NCI-H2107 (cell line): ENCODE data around the gene KRT79.

Experiments
- DNase-seq: peaks from one replicate; lab custom pipeline; 2025; lab: John Stamatoyannopoulos, UW

Gene KRT79

GRCh38 chr12:52789637-52790426 lies 44.3 kb downstream of the KRT79 start:
- no peak for DNase-seq

- DNase-seq = no peak
Measured at GRCh38 chr12:52788876-52789636, 45.1 kb downstream of the KRT79 start.

GRCh38 chr12:52788192-52788875 lies 45.8 kb downstream of the KRT79 start:
- DNase-seq = no peak

- DNase-seq = no peak
Measured at GRCh38 chr12:52787324-52788191, 46.6 kb downstream of the KRT79 start.

- no peak for DNase-seq
Measured at GRCh38 chr12:52784909-52785308, 49.2 kb downstream of the KRT79 start.

GRCh38 chr12:52783563-52784316 lies 50.4 kb downstream of the KRT79 start:
- no peak for DNase-seq

- no peak for DNase-seq
Measured at GRCh38 chr12:52782502-52782901, 51.6 kb downstream of the KRT79 start.

GRCh38 chr12:52781399-52782082 lies 52.6 kb downstream of the KRT79 start:
- no peak for DNase-seq

- no peak for DNase-seq
Measured at GRCh38 chr12:52779914-52780313, 54.2 kb downstream of the KRT79 start.

- DNase-seq = no peak
Measured at GRCh38 chr12:52778833-52779232, 55.3 kb downstream of the KRT79 start.

GRCh38 chr12:52777566-52777965 lies 56.5 kb downstream of the KRT79 start:
- no peak for DNase-seq

GRCh38 chr12:52776913-52777395 lies 57.2 kb downstream of the KRT79 start, which contains the start of gene KRT76:
Gene KRT76, minus strand, starts transcription at chr12:52777345. Its CDS starts 54 bp downstream, at chr12:52777291.
- DNase-seq = no peak

- no peak for DNase-seq
Measured at GRCh38 chr12:52776435-52776834, 57.7 kb downstream of the KRT79 start.

- DNase-seq = no peak
Measured at GRCh38 chr12:52774629-52775250, 59.4 kb downstream of the KRT79 start.

- DNase-seq = no peak
Measured at GRCh38 chr12:52772772-52773171, 61.3 kb downstream of the KRT79 start.

- DNase-seq = no peak
Measured at GRCh38 chr12:52772188-52772587, 61.9 kb downstream of the KRT79 start.

GRCh38 chr12:52771505-52771904 lies 62.6 kb downstream of the KRT79 start:
- no peak for DNase-seq
